ENCODE data around the gene GABARAP.

GRCh38 chr17:7290166-7290565 is 47.9 kb upstream of the GABARAP start:
- no peak for TF ChIP-seq CTCF (IDR thresholded peaks at IDR 0.05; ENCODE audit: low read depth, low read length, poor library complexity, severe bottlenecking)
- no peak for TF ChIP-seq EZH2phosphoT487 (IDR thresholded peaks at IDR 0.05; ENCODE audit: borderline replicate concordance, low read length)

Data from DOHH2 (cell line).